K562 (cell line): ENCODE data around the gene TMEM108. TPM values are rescaled to one million over a fixed set of nuclear protein-coding genes. Genes with fewer than 3 reads are reported as not detected.

ENCODE experiments used
- ATAC-seq: fragments of 200-7000 bp; cut with Tn5 transposase; 3 replicates; pipeline ENCODE4 v1.9.1; 2020; ENCODE audit warnings: moderate library complexity
- BruUV-seq: library from RNA; stranded (reverse); fragments of 400-500 nt; replicated peaks from 2 replicates; lab custom pipeline; 2021; lab: Mats Ljungman, UMichigan
- CTCF ChIA-PET: fragments of 300-600 bp; formaldehyde crosslinking; extraction: SDS; loops from one replicate; lab custom pipeline; 2021; ENCODE audit warnings: low intra/inter-chr PET ratio; lab: Yijun Ruan, JAX
- POLR2A ChIA-PET: fragments of 300-600, 350-650 bp; sonication (Branson Sonifier 250); formaldehyde crosslinking; extraction: SDS; loops from one replicate; lab custom pipeline; 2021; ENCODE audit warnings: antibody characterized with exemption, inconsistent platforms; lab: Yijun Ruan, JAX
- DNase-seq, 4 experiments: peaks; one replicate each; pipeline versions ENCODE4 v3.0.0 to v3.0.0-alpha.2; 2011 to 2018; ENCODE audit warnings: low spot score in 3 of 4, mixed read lengths in 3 of 4; ENCODE audit errors: extremely low read depth in 1 of 4
- FAIRE-seq: peaks from 2 replicates; lab custom pipeline; 2011; peaks lifted over from hg19 to GRCh38; lab: Jason Lieb, UNC
- H2AFZ ChIP-seq: 2 replicates; pipeline ENCODE4 v1.6.0; 2011; ENCODE audit warnings: low read depth, low read length, control low read depth, inconsistent platforms
- H3K27ac ChIP-seq: fragments of 200-600 bp; 3 replicates; pipeline ENCODE4 v1.8.0; 2011; ENCODE audit warnings: low read depth, mild to moderate bottlenecking, control low read depth, inconsistent platforms, low read length, moderate library complexity, mixed read lengths; ENCODE audit errors: extremely low read depth
- H3K27me3 ChIP-seq, 2 experiments: fragments of 300-600 bp in 1 of 2; 2 replicates in 1 of 2; 3 replicates in 1 of 2; pipeline versions ENCODE4 v1.6.0 to v1.8.0; 2011; ENCODE audit warnings: inconsistent platforms in 2 of 2, low read length in 2 of 2, mild to moderate bottlenecking in 1 of 2, mixed read lengths in 1 of 2, moderate library complexity in 1 of 2; ENCODE audit not compliant: control insufficient read depth in 2 of 2, insufficient read depth in 2 of 2
- H3K36me3 ChIP-seq: fragments of 300-600 bp; 3 replicates; pipeline ENCODE4 v1.8.0; 2011; ENCODE audit warnings: mild to moderate bottlenecking, low read length, inconsistent platforms; ENCODE audit not compliant: control insufficient read depth, insufficient read depth
- H3K4me1 ChIP-seq, 2 experiments: fragments of 200-600 bp in 1 of 2; replicated peaks in 1 of 2; 2 replicates in 1 of 2; 3 replicates in 1 of 2; pipeline versions ENCODE4 v1.5.1 to v1.8.0; 2011; ENCODE audit warnings: inconsistent platforms in 2 of 2, low read length in 2 of 2, mild to moderate bottlenecking in 1 of 2, mixed read lengths in 1 of 2, moderate library complexity in 1 of 2; ENCODE audit not compliant: control insufficient read depth in 2 of 2, insufficient read depth in 2 of 2
- H3K4me2 ChIP-seq: 2 replicates; pipeline ENCODE4 v1.6.1; 2011; ENCODE audit warnings: low read length, control low read depth, inconsistent platforms, mixed read lengths; ENCODE audit not compliant: insufficient read depth
- H3K4me3 ChIP-seq: fragments of 200-600 bp; sonication (generic), shearing (Covaris generic); 2 replicates; pipeline ENCODE4 v1.5.1; 2016; ENCODE audit warnings: control low read depth, inconsistent platforms
- H3K79me2 ChIP-seq: fragments of 200-600 bp; 3 replicates; pipeline ENCODE4 v1.8.0; 2011; ENCODE audit warnings: low read length, inconsistent platforms; ENCODE audit not compliant: control insufficient read depth, insufficient read depth
- H3K9ac ChIP-seq, 2 experiments: 2 replicates each; pipeline versions ENCODE4 v1.6.0 to v1.6.1; 2011; ENCODE audit warnings: low read depth in 2 of 2, low read length in 2 of 2, control low read depth in 1 of 2, inconsistent platforms in 1 of 2, mild to moderate bottlenecking in 1 of 2, mixed read lengths in 1 of 2; ENCODE audit not compliant: insufficient read depth in 1 of 2
- H3K9me1 ChIP-seq: one replicate; pipeline ENCODE4 v1.6.0; 2011; ENCODE audit warnings: inconsistent platforms, mild to moderate bottlenecking, low read length, moderate library complexity; ENCODE audit not compliant: control insufficient read depth, insufficient read depth
- H3K9me3 ChIP-seq: replicated peaks from 2 replicates; pipeline ENCODE4 v1.5.1; 2011; ENCODE audit warnings: low read depth, low read length, inconsistent platforms; ENCODE audit not compliant: control insufficient read depth, insufficient read depth
- H4K20me1 ChIP-seq: replicated peaks from 2 replicates; pipeline ENCODE4 v1.6.1; 2011; ENCODE audit warnings: low read length, inconsistent platforms, mixed read lengths; ENCODE audit not compliant: control insufficient read depth, insufficient read depth
- KAT2B ChIP-seq: IDR thresholded peaks from one replicate; pipeline ENCODE4 v1.6.1; 2012; ENCODE audit warnings: low read depth, mild to moderate bottlenecking, control low read depth, inconsistent platforms, low read length, moderate library complexity
- SMARCA5 ChIP-seq: fragments of 450-650 bp; IDR thresholded peaks from 2 replicates; pipeline ENCODE4 v1.6.1; 2016
- ZNF41 ChIP-seq: fragments of 250-450 bp; sonication (Bioruptor Pico); conservative IDR thresholded peaks from 2 replicates; pipeline ENCODE4 v1.4.0; 2020; ENCODE audit warnings: mild to moderate bottlenecking
- ZNF655 ChIP-seq: fragments of 250-450 bp; sonication (Bioruptor Pico); IDR thresholded peaks from 2 replicates; pipeline ENCODE4 v1.5.0; 2021
- WGBS: fragments of 100-300 bp; shearing (Covaris generic); methylation state at CpG from one replicate; pipeline ENCODE4 v1.1.6; 2016; ENCODE audit warnings: low coverage, mixed read lengths; ENCODE audit not compliant: insufficient coverage; ENCODE audit errors: missing lambda C conversion rate; 5-methylcytosine and 5-hydroxymethylcytosine counted together
- in situ Hi-C: fragments of 300-500 bp; cut with MboI; formaldehyde crosslinking; loops from 4 replicates; pipeline ENCODE4 v1.15.0; 2018; ENCODE audit warnings: inconsistent platforms, mixed read lengths
- intact Hi-C: fragments of 100-400 bp; cut with micrococcal nuclease; formaldehyde crosslinking; loops from 2 replicates; pipeline ENCODE4 v1.14.2; 2022
- polyA plus RNA-seq, 8 experiments: library from polyadenylated mRNA; depleted of rRNA in 4 of 8; stranded (reverse) in 5 of 8; unstranded in 3 of 8; fragments of >200 nt; fragmentation: Nextera tagmentation in 2 of 8; fragmentation: Illumina TruSeq in 1 of 8; extraction: Ambion mirVana in 2 of 8; extraction: Trizol in 1 of 8; gene quantifications; 2 replicates each; pipeline versions ENCODE4 v1.2.1 to v1.2.3, GENCODE V29; 2011 to 2014; ENCODE audit warnings: inconsistent platforms in 1 of 8, missing spikeins in 1 of 8
- total RNA-seq, 7 experiments: library from RNA; depleted of rRNA in 6 of 7; stranded (reverse); fragments of >200 nt in 6 of 7; fragmentation: Illumina TruSeq in 2 of 7; extraction: Trizol in 2 of 7; gene quantifications; 2 replicates each; pipeline versions ENCODE4 v1.2.1 to v1.2.3, GENCODE V29; 2011 to 2021; ENCODE audit warnings: low replicate concordance in 1 of 7

The TMEM108 gene
- total and polyA plus RNA-seq, 9 of the 15 experiments (the other 6 are each of a cell fraction or from before 2014, with no cell fraction given), result 0.65 to 11.1 (median 3.4) TPM

DNA sequence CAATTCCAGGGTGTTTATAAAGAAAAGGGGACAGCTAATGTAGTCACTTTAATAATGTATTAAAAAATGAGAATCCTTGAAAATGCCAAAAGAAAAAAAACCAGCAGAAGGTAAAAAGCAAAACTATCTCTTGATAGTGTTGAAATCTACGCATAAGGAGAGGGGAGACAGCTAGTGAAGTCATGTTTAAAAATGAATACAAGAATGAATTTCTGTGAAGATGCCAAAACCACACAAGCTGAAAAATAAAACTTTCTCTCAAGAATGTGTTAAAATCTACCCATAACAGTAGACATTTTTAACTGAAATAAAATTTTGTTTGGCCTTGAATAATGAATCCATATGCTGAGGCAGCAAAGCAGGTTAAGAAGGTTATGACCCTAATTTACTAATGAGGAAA is 42.2 kb upstream of the TMEM108 start:
- intact Hi-C loops, result no loop called here

More for the DNA sequence above, 42.2 kb upstream of the TMEM108 start:
- Histone ChIP-seq H3K36me3 (no peaks in the 10 kb centered on the region), H2AFZ (no peak overlapping the region), H3K4me2 (no peak overlapping the region), H3K9me1 (no peaks in the 10 kb centered on the region), H3K27ac (no peak overlapping the region), H3K9me3 (no peaks in the 10 kb centered on the region), H3K4me3 (no peak overlapping the region), H4K20me1 (no peaks in the 10 kb centered on the region), H3K9ac (no peak overlapping the region), H3K79me2 (no peaks in the 10 kb centered on the region), H3K27me3 (no peaks in the 10 kb centered on the region), H3K4me1 (no peaks in the 10 kb centered on the region)
- 60% methylated on average over 1 of the region's 1 CpG for WGBS
- no TSS peak for BruUV-seq
- POLR2A ChIA-PET, result no interaction called here
- in situ Hi-C loops, result no loop called here
- CTCF ChIA-PET, result no interaction called here
- ATAC-seq (no peak), FAIRE-seq (no peak), DNase-seq (no peak)
- TF ChIP-seq ZNF655 (CRISPR knock-in tag) (no peak), ZNF41 (no peak), SMARCA5 (no peak), KAT2B (no peak)
